ENCODE measurements around the gene GORASP1.
A peak's percentile ranks its signal among the peaks of the same experiment; 100 is the strongest.

Gene GORASP1

DNA sequence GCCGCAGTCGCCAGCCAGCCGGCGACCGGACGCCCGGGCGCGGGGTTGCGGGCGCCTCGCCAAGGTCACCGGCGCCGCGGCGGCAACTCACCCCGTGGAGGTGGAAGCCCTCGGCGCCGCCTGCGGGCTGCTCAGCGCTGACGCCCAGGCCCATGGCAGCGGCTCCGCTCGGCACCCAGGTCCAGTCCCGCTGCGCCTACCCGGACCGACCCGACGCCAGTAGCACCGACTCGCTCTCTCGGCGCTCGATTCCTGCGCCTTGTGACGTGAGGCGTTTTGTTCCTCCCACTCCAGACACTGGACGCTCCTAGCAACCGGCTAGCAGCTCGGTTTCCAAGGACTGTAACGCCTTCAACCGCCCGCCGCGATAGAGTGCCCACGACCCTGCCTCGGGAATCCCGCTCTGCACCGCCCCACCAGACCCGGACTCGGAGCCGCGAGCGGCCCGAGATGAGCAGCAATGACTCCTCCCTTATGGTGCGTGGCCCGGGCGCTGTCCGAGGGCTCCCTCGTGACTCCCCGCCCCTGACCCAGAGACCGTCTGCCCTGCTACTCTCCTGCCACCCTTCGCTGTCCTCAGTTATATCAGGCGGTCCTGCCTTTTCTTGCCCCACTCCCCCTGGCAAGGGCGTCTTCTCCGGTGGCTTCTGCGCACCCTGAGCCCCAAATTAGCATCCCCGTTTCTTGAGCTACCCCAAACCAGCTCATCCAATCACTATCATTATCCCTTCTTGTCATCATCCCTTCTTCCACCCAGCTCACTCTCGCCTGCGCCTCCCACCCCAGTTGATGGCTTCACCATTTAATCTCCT is at the start of gene GORASP1, which contains the start of gene TTC21A:
Gene GORASP1 (minus strand): TSS at position 240 of the 812 bp plus-strand sequence. CDS start 86 bp downstream, at position 154.
Gene TTC21A (plus strand): TSS at position 293 of the 812 bp plus-strand sequence. CDS start 158 bp downstream, at position 451.
- peak; percentile 58 for DNase-seq

DNA sequence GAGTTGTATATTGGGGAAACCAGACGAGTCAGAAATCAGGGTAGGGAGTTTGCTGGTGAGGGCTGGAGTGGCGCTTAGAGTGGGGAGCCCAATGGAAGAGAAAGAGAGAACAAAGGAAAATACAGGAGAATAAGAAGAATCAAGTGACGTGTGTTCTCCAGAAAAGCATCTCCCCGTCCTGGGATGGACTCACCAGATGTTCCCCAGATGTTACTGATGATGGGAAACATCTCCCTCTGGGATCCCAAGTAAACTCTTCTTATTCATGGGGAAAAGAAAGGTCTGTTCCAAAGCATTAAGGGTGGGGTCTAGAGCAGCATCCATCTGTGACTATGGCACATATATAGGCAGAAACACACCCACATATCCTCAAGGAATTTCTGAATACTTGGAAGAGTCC is 49.0 kb upstream of the GORASP1 start:
- DNase-seq = no peak

DNA sequence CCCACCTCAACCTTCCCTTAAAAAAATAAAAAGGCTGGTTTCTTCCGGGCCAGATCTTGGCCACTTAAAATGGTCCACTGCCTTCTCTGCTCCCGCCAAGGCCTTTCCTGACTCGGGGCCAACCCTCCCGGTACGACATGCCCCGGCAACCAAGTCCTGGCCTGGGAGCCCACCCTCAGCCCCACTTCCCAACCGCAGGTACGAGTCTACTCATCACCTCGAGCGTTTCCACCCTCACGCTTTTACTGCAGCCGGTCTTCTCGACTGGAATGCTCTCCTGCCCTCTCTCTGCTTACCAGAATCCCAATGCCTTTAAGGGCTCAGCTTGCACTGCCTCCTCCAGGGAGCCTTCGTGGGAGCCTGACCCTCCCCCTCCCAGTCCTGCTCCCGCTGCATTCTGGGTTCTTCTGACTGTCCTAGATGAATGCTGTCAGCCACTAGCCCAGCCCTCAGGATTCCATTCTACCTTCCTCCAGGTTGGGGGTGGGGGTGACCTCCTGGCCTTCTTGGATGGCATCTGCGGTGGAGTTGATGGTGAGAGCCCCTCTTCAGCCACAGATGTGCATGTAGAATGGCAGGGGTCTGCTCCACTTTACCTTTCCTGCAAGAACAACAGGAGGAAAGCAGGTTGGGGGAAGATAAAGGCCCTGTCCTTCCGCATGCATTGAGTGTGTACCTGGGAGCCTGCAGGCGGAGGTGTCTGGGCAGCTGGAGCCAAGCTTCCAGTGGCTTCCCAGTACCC is 47.0 kb upstream of the GORASP1 start:
- DNase-seq = peak; percentile 23

DNA sequence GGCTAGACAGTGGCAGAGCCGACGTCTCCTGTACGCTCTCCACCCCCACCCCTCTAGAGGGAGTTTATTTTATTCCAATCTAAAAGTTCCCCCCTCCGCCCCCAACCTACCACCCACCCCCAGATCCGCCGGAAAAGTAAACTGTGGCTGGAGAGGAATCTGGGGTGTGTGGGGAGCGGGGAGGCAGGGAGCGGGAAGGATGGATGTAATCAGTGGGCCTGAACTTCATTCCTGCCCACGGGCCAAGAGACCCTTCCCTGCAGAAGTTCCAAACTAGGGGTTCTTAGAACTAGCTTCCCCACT is 46.5 kb upstream of the GORASP1 start:
- no peak for DNase-seq

DNA sequence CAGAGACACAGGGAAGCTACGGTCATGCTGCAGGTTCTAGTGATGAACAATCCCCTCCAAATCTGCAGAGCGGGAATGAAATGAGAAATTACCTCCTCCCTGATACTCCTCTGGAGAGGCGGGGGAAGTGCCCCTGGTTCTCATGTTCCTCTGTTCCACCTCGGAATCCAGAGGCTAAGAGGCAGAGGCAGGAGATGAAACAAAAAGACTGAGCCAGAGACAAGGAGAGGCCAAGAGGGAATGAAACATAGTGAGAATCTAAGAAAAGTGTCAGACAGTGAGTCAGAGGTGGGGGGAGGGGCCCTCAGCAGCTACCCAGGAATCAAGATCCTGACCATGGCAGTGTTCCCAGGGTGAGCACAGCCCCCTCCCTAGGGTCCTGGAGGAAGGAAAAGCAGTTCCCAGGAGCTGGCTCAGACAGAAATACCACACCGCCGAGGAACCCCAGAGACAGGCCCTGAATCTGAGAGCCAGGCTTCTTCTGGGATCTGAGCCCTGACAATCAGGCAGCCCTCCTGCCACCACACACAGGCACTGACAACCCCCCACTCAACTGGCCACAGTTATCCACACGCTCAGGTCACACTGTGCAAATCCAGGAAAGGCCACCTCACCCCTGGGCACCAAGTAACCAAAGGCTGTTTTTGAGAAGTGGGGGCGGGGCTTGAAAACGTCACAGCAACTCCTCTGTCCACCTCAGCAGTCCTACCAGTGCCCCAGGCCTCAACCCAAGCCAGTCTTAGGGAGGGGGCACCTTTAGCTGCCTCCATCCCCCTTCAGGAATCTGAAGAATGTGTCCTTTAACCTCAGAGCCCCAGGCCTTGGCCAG is 43.6 kb upstream of the GORASP1 start:
- DNase-seq = peak; percentile 99

DNA sequence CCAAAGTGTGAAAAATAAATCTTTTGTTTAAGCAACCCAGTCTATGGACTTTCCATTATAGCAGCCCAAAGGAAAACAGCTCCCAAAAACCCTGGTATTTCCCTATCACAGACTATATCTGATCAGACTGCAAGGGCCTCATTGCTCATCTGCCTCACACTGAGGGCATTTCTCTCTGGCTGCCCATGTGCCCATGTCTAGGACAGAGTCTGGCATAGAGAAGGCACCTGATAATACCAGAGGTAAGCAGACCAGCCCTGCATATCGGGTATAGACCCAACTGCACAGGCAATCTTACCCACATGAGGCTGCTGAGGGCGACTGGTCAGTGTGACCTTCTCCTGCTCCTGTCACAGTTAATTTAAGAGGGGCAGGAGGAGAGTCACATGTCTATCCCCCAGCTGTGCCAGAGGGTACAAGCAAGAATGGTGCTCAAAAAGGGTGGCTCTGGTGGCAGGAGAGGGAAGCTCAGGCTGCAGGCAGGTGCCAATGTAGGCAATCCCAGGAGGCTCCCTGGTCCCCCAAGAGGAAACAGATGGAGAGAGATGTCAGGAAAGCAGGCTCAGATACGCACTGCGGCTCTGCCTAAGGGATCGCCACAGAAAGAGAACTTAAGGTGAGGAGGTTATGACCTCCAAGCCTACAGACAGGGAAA is 42.8 kb upstream of the GORASP1 start:
- no peak for DNase-seq

DNA sequence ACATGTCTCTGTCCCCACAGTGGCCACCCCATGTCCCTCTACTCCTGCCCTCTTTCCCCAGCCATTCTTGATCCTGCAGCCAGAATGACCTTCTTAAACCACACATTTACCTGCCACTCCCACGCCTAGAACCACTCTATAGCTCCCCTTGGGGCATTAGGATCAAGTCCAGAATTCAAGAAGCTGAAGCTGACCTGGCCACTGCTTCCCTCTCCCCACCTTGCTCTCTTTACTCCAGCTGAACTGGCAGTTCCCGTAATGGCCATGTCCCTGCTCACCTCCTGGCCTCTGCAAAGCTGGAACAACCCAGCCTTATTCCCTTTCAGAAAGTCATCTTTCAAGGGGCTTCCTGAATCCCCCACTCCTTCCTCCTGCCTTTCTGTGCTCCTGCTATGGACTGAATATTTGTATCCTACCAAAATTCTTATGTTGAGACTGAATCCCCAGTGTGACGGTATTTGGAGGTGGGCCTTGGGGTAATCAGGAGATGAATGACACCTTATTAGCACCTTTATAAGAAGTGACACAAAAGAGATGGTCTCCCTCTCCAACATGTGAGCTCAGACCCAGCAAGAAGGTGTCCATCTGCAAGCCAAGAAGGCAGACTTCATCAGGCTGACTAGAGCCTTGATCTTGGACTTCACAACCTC is 42.2 kb upstream of the GORASP1 start:
- no peak for DNase-seq

DNA sequence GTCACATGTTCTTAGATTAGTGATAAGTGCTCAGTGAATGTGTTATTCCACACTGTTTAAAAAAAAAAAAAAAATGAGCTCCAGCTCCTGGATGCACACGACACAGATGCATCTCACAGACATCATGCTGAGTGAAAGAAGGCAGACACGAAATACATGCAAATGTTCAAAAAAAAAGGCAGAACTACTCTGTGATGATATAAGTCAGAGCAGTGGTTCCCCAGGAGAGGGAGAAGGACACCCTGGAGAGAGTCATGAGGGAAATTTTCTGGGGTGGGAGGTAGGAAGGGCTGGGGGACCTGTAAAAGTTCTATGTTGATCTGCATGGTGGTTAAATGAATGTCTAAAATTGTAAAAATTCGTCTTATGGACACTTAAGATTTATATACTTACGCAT is 41.6 kb upstream of the GORASP1 start:
- DNase-seq = no peak

DNA sequence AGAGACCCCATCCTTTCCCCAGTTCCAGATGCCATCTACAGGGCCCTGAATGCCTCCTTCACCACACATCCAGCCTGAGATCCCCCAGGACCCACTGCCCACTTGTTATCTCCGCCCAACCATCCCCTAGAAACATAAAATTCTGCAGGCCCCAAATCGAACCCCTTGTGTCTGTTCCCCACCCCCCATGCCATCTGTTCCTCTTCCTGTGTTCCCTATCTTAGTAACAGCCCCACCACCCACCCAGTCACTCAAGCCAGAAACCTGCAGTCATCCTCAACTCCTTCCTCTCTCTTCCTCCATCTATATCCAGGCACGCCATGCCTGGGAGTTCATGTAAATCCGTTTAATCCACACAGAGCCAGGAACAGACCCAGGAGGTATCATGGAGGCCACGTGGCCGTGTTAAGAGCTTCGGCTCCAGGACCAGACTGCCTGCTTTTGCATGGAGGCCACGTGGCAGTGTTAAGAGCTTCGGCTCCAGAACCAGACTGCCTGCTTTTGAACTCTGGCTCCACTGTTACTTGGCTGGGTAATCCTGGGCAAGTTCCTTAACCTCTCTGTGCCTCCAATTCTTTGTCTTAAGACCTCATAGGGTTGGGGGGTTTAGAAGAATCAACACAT is 41.1 kb upstream of the GORASP1 start:
- no peak for DNase-seq

DNA sequence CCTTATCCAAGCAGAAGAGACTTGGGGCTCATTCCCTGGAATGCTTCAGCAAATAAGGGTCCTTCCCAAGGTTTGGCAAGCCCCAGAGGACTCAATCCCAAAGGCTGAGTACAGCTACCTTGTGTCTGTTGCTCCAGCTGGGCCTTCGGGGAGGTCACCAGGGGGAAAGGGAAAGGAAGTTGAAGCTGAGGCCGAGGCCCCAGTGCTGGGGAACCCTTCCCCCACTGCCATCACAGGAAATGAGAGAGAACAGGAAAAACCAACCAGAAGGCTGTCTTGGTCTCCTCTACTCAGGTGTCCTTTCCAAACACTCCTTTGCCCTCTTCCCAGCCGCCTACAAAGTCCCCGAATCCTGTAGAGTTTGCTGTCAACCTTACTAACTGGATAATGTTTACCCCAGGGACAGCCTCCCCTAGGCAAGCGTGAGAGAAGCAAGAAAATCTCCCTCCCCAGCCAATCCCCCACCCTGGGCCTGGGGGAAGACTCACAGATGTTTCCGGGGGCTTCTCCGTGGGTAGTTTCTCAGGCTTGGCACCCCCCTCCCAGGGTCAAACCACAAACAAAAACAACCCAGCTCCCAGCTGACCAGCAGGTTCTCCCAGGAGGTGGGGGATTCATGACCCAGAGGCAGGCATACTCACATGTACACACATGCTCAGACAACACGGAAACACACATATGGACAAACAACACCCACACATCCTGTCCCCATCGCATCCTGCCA is 40.4 kb upstream of the GORASP1 start:
- DNase-seq = peak; percentile 55

DNA sequence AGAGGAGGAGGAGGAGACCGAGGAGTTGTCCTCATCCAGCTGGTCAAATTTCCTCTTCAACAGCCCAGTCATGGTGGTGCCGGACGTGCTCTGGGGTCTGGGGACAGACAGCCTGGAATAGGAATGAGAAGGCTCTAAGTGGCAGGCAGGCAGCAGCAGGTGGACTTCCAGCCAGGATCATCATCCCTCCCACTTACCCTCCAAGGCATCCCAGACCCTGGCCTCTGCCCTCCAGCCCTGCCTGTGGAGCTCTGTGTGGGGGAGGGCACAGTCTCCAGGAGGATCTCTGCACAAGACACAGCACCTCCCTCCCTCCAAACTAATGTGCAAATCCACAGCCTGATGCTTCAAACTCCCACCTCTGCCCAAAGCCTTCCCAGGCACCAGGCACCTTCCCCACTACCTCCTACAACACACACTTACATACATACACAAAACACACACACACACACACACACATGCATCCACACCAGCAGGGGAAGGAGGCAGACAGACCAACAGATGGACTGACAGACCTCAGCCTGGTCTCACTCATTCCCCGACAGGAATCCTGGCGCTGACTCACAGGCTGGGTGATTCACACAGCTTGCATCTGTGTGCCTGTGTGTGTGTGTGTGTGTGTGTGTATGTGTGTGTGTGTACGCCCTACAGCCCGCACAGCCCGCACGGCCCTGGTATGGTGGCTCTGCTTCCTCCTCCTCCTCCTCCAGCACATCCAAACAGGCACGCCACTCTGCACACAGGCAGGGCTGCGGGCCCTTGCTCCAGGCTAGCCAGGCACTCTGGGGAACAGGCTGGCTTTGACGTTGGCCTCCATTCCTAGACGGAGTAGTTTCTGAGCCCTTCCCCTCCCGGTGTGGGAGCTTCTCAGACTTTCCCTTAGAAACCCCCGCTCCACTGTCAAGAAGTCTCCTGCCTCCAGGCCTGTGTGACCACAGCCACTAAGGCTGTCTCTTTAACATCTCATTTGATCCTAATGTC is 39.5 kb upstream of the GORASP1 start:
- DNase-seq = peak; percentile 89

DNA sequence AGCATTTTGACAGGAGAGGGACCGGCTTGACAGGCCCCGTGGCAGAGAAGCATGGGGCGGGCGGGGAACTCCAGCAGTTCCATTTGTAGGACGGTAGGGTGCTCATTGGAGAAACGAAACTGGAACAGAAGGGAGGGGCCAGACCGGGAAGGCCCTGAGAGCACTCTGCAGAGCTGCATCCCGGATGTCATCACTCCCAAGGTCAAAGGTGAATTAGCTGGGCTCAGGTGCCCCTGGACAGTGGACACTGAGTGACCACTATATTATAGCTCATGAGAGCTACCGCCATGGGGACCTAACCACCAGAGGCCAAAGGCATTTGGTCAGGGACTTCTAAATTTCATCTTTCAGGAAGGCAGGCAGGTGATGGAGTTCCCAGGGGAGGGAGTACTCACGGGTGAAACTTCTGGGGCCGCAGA is 38.7 kb upstream of the GORASP1 start:
- no peak for DNase-seq

DNA sequence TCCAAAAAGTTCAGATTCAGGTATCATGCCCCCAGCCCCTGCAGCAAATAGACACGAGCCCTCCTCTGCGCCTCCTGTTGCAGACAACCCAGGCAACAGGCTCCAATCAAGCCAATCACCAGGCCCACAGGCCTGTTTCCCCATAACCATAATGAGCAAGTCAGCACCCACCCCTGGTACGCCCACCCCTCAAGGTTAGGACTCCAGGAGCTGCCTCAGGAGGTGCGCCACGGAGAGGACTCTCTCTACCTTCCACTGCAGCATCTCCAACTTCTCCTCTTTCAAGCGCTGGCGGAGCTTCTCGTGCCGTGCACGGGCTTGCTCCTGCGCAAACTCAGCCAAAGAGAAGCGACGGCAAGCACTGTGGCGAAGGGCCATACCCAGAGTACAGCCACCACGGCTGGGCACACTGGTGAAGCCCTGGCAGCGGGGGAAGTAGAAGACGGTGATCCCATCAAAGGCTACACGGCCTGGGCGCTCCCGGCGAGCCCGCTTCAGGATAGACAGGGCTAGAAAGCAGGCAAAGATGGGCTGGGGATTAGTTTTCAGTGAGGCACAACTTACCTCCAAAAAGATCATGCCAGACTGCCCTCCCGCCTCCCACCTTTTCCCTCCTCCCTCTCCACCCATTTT is 37.4 kb upstream of the GORASP1 start:
- DNase-seq = no peak

DNA sequence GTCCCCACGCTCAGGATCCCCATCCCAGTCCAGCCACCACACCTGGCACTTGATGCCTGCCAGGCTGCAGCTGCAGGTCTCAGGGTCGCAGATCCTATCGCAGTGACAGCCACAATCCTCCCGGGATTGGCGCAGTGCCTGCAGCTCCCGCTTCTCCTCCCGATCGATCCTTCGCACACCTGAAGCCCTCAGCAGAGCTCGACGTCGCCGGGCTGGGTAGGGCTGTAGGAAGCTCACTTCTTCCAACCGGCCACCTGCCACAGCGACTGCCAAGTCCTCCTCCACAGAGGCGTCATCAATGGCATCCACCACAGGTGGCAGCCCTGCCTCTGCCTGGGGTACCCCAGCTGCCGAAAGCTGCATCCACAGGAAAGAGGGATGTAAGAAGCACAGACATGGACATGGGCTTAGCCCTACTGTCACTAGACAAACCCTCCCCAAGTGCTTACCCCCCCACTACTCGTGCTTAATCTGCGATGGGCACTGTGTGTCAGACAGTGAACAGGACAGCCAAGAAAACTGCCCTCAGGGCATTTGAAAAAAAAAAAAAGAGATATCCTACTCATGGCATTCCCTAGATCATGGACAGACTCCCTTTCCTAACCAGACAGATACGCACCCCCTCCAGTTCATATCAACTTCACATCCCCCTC is 36.8 kb upstream of the GORASP1 start:
- no peak for DNase-seq

DNA sequence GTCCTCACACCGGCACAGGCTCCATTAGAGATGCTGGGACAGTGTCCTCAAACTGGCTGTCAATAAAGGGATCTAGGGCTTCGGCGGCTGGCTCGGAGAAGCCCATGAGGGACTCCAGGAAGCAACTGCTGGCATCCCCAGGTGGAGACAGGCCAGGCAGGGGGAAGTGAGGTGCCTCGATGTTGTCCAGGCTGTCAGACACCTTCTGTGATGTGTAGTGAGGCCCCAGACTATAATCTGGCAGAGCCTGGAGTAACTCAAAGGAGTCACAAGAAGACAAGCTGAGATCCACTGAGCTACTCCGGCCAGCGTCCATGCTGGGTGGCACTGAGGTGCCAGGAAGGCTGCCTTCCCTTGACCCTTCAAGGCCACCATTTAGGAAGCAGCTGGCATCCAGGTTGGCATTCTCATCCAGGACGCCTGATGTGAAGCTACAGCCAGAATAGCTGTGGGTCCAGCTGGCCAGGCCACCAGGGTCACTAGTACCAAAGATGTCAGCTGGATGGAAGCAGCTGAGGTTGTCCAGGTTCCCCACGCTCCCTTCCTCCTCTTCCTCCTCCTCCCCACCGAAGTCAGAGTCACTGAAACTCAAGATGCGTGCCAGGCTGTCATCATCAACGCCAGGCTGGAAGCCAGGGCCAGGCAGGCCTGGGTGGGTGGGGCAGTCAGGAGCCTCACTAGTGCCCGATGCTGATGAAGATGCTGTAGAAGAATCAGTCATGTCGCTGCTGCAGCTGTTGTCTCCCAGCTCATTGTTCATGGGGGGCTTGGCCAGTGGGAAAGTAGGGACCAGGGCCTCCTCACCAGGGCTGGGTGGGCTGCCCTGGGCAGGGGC is 35.8 kb upstream of the GORASP1 start:
- DNase-seq = no peak

DNA sequence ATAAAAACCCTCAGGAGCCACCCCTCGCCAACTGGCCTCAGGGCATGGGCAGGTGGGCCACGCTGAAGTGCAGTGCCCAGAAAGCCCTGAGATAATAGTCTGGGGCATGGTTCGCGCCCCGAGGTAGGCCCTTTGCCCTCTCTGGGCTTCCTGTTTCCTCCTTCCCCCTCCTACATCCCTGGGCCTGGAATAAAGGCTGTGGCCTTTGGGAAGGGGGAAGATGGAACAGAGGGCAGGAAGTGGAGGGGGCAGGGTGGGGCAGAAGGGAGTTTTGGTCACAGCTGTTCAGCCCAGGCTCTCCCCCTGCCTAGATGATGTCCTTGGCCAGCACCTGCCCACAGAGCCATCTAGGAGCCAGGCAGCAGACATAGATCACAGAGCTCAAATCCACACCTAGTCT is 34.6 kb upstream of the GORASP1 start:
- DNase-seq = no peak

DNA sequence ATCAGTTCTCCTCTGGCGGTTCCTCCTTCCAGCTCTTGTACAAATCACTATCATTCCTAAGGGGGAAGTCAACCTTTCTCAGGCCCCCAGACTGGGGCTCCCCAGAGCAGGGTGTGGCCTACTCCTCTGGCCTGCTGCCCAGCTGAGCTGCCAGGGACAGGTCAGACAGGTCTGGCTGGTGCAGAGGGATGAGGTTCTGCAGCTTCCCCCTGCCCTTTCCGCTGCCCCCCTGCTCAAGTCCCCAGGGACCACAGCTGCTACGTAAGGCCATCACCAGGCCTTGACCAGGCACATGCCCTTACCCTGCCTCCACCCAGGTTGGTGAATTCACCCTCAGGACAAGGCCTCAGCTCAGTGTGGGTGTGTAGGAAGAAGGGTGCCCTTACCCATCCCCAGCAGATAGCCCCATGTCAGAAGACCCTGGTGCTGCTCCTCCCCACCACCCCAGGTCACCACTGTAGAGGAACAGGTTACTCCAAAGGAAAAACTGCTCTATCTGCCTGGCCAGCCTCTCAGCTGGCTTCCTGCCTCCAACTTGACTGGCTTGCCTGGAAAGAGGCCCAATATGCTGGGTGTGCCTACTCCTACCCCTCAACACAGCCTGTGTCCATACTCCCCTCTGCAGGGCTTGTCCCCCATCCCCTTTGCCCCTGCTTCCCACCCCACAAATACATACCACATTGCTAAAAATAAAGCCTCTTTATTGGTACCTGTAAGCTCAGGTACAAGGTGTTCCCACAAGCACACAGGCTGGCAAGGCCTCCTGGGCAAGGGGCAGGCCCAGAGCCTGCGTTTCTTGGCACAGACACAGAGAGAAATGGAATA is 34.0 kb upstream of the GORASP1 start:
- no peak for DNase-seq
